HepG2 (cell line): Measurements from ENCODE around the gene FRG1. TPM values are rescaled to one million over a fixed set of nuclear protein-coding genes. Genes with fewer than 3 reads are reported as not detected.

Experiments used
- MIXL1 ChIP-seq: IDR thresholded peaks from 2 replicates; pipeline ENCODE4 v1.6.1; 2016
- NFKB2 ChIP-seq: sonication (generic); formaldehyde crosslinking; IDR thresholded peaks from 2 replicates; pipeline ENCODE4 v1.4.0; 2020; ENCODE audit warnings: missing genetic modification reagents, borderline replicate concordance
- NR2F1 ChIP-seq, 2 experiments: fragments of 450-650 bp in 1 of 2; formaldehyde crosslinking in 1 of 2; IDR thresholded peaks; 2 replicates each; pipeline versions ENCODE4 v1.5.0 to v1.6.1; 2016 to 2020; ENCODE audit warnings: mild to moderate bottlenecking in 1 of 2, missing compliant biosample characterization in 1 of 2, missing genetic modification reagents in 1 of 2, moderate library complexity in 1 of 2
- TEAD2 ChIP-seq: sonication (generic); formaldehyde crosslinking; IDR thresholded peaks from 2 replicates; pipeline ENCODE4 v1.9.0; 2021; ENCODE audit warnings: missing genetic modification reagents
- TIGD3 ChIP-seq: sonication (generic); formaldehyde crosslinking; IDR thresholded peaks from 2 replicates; pipeline ENCODE4 v1.5.1; 2020; ENCODE audit warnings: mild to moderate bottlenecking, missing genetic modification reagents, borderline replicate concordance
- WIZ ChIP-seq: sonication (generic); formaldehyde crosslinking; IDR thresholded peaks from 2 replicates; pipeline ENCODE4 v1.5.1; 2020; ENCODE audit warnings: mild to moderate bottlenecking, missing genetic modification reagents
- ZBTB44 ChIP-seq: sonication (generic); formaldehyde crosslinking; IDR thresholded peaks from 2 replicates; pipeline ENCODE4 v1.4.0; 2020; ENCODE audit warnings: missing genetic modification reagents
- ZFP36L1 ChIP-seq: sonication (generic); formaldehyde crosslinking; IDR thresholded peaks from 2 replicates; pipeline ENCODE4 v1.8.0; 2022; ENCODE audit warnings: mild to moderate bottlenecking, missing genetic modification reagents, moderate library complexity
- ZMAT5 ChIP-seq: sonication (generic); formaldehyde crosslinking; IDR thresholded peaks from 2 replicates; pipeline ENCODE4 v1.5.0; 2020; ENCODE audit warnings: mild to moderate bottlenecking, low read depth, missing genetic modification reagents, borderline replicate concordance
- ZNF292 ChIP-seq: sonication (generic); formaldehyde crosslinking; IDR thresholded peaks from 2 replicates; pipeline ENCODE4 v1.8.1; 2022; ENCODE audit warnings: mild to moderate bottlenecking, low read depth, missing genetic modification reagents, borderline replicate concordance
- ZNF350 ChIP-seq: sonication (generic); formaldehyde crosslinking; IDR thresholded peaks from 2 replicates; pipeline ENCODE4 v1.4.0; 2020; ENCODE audit warnings: mild to moderate bottlenecking, low read depth, missing genetic modification reagents, borderline replicate concordance
- ZNF430 ChIP-seq: sonication (generic); formaldehyde crosslinking; IDR thresholded peaks from 2 replicates; pipeline ENCODE4 v1.9.0; 2021; ENCODE audit warnings: mild to moderate bottlenecking, missing genetic modification reagents
- ZNF703 ChIP-seq: sonication (generic); formaldehyde crosslinking; IDR thresholded peaks from 2 replicates; pipeline ENCODE4 v1.5.1; 2020; ENCODE audit warnings: missing genetic modification reagents, mild to moderate bottlenecking, moderate library complexity, borderline replicate concordance
- ZNF709 ChIP-seq: sonication (generic); formaldehyde crosslinking; IDR thresholded peaks from 2 replicates; pipeline ENCODE4 v1.5.0; 2020; ENCODE audit warnings: mild to moderate bottlenecking, missing genetic modification reagents
- polyA plus RNA-seq, 8 experiments: library from polyadenylated mRNA; depleted of rRNA in 3 of 8; stranded (reverse) in 7 of 8; unstranded in 1 of 8; fragments of >200 nt; fragmentation: Illumina TruSeq in 4 of 8; extraction: Trizol in 4 of 8; gene quantifications; 2 replicates each; pipeline versions ENCODE4 v1.2.1 to v1.2.3, GENCODE V29; 2011 to 2016; ENCODE audit warnings: low read depth in 4 of 8, missing spikeins in 1 of 8, mixed read lengths in 1 of 8; ENCODE audit not compliant: insufficient read depth in 1 of 8
- total RNA-seq, 5 experiments: library from RNA; depleted of rRNA; stranded (reverse); fragments of >200 nt; fragmentation: Illumina TruSeq; extraction: Trizol; gene quantifications; 2 replicates each; pipeline ENCODE4 v1.2.3, GENCODE V29; 2016; ENCODE audit warnings: low read depth in 1 of 5
- TF ChIP-seq, protein P1 (sequence below): sonication (generic); formaldehyde crosslinking; IDR thresholded peaks from 2 replicates; pipeline ENCODE4 v1.4.0; 2020; ENCODE audit warnings: mild to moderate bottlenecking, missing genetic modification reagents
- TF ChIP-seq, protein P2 (sequence below): sonication (generic); formaldehyde crosslinking; IDR thresholded peaks from 2 replicates; pipeline ENCODE4 v1.5.0; 2020; ENCODE audit warnings: mild to moderate bottlenecking, missing genetic modification reagents, borderline replicate concordance

Gene FRG1
- total and polyA plus RNA-seq, 2 of the 13 experiments (the other 11 are each of a cell fraction or from before 2014, with no cell fraction given) = 5.7 to 42.6 TPM

- TF ChIP-seq ZBTB44 (CRISPR knock-in tag) (no peak), WIZ (CRISPR knock-in tag) (no peak), ZFP36L1 (CRISPR knock-in tag) (peak; percentile 56; the same call in 1 of the 2 replicates), ZNF709 (CRISPR knock-in tag) (0 out of 2 replicates have a peak, but pooled peaks have one; percentile 10), ZNF430 (CRISPR knock-in tag) (peak; percentile 29; the same call in 1 of the 2 replicates), NFKB2 (no peak), ZNF703 (CRISPR knock-in tag) (peak; percentile 66; the same call in 1 of the 2 replicates), ZNF292 (CRISPR knock-in tag) (0 out of 2 replicates have a peak, but pooled peaks have one; percentile 4), ZNF350 (0 out of 2 replicates have a peak, but pooled peaks have one; percentile 1), TIGD3 (no peak), ZMAT5 (CRISPR knock-in tag) (no peak), NR2F1 (CRISPR knock-in tag; IDR thresholded peaks at IDR 0.05) (0 out of 4 replicates have a peak, but pooled peaks of 1 of the 2 experiments have one; percentile 15), MIXL1 (no peak), TEAD2 (CRISPR knock-in tag) (no peak)
- TF ChIP-seq, protein P1, sequence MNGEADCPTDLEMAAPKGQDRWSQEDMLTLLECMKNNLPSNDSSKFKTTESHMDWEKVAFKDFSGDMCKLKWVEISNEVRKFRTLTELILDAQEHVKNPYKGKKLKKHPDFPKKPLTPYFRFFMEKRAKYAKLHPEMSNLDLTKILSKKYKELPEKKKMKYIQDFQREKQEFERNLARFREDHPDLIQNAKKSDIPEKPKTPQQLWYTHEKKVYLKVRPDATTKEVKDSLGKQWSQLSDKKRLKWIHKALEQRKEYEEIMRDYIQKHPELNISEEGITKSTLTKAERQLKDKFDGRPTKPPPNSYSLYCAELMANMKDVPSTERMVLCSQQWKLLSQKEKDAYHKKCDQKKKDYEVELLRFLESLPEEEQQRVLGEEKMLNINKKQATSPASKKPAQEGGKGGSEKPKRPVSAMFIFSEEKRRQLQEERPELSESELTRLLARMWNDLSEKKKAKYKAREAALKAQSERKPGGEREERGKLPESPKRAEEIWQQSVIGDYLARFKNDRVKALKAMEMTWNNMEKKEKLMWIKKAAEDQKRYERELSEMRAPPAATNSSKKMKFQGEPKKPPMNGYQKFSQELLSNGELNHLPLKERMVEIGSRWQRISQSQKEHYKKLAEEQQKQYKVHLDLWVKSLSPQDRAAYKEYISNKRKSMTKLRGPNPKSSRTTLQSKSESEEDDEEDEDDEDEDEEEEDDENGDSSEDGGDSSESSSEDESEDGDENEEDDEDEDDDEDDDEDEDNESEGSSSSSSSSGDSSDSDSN (CRISPR knock-in tag) = peak; percentile 10; the same call in 1 of the 2 replicates
- TF ChIP-seq, protein P2, sequence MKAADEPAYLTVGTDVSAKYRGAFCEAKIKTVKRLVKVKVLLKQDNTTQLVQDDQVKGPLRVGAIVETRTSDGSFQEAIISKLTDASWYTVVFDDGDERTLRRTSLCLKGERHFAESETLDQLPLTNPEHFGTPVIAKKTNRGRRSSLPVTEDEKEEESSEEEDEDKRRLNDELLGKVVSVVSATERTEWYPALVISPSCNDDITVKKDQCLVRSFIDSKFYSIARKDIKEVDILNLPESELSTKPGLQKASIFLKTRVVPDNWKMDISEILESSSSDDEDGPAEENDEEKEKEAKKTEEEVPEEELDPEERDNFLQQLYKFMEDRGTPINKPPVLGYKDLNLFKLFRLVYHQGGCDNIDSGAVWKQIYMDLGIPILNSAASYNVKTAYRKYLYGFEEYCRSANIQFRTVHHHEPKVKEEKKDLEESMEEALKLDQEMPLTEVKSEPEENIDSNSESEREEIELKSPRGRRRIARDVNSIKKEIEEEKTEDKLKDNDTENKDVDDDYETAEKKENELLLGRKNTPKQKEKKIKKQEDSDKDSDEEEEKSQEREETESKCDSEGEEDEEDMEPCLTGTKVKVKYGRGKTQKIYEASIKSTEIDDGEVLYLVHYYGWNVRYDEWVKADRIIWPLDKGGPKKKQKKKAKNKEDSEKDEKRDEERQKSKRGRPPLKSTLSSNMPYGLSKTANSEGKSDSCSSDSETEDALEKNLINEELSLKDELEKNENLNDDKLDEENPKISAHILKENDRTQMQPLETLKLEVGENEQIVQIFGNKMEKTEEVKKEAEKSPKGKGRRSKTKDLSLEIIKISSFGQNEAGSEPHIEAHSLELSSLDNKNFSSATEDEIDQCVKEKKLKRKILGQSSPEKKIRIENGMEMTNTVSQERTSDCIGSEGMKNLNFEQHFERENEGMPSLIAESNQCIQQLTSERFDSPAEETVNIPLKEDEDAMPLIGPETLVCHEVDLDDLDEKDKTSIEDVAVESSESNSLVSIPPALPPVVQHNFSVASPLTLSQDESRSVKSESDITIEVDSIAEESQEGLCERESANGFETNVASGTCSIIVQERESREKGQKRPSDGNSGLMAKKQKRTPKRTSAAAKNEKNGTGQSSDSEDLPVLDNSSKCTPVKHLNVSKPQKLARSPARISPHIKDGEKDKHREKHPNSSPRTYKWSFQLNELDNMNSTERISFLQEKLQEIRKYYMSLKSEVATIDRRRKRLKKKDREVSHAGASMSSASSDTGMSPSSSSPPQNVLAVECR = peak; percentile 76
Measured at GRCh38 chr4:189941005-189941450, 356 bp downstream of the FRG1 start (continued).
